HS-5 (cell line): ENCODE measurements around the gene NPIPB8.
"Not testable (repeated sequence)": the region's sequence is repeated elsewhere in the genome, so short reads cannot be mapped to it uniquely, and the experiment has no call there.

Experiments
- DNase-seq: peaks from one replicate; pipeline ENCODE4 v3.0.0-alpha.2; 2012; ENCODE audit warnings: low read depth

NPIPB8 gene

DNA sequence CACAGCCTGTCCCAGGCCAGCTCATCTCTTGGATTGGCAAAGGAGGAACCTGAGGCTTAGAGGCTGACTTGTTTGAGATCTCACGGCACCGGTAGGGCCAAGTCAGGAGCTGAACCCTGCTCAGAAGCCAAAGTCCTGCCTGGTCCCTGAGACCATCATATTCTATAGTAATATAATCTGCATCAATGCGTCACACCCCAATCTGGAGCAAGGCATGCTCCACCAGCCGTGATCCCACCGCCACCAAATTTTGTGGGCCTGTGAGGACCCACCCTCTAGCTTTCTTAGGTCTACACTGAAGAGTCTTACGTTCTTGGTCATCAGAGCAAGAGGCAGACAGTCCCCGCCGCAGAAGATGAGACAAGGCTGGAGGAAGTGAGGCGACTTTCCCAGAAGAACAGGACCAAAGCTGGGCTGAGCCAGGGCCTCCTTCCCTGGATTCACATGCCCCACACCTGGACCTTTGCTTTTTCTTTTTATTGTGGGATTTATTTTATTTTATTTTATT, 30.7 kb upstream of the NPIPB8 start:
- DNase-seq, result no peak

GRCh38 chr16:28607681-28608495, 30.0 kb upstream of the NPIPB8 start:
- DNase-seq, result not testable (repeated sequence)

DNA sequence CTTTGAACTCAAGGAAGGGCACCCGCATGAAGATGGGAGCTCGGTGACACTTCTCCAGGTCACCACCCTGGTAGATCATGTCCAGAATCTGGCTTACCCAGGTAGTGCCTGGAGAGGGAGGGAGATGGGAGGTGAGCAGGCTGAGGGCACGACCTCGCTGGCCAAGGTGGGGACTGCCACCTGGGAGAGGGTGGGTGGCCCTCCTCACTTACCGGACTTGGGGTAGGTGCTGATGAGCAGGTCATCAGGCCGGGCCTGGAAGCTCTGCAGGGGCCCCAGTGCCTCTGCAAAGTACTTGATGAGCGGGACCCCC, 29.4 kb upstream of the NPIPB8 start:
- not testable (repeated sequence) for DNase-seq

- DNase-seq, result not testable (repeated sequence)
Measured at GRCh38 chr16:28608867-28609596, 28.8 kb upstream of the NPIPB8 start.

- no peak for DNase-seq
Measured at GRCh38 chr16:28609631-28610594, 28.0 kb upstream of the NPIPB8 start, which contains the start of gene SULT1A1. SULT1A1 (minus strand) TSS chr16:28610044; CDS start chr16:28608855, 1,189 bp downstream.

- no peak for DNase-seq
Measured at GRCh38 chr16:28610595-28611191, 27.2 kb upstream of the NPIPB8 start.

DNA sequence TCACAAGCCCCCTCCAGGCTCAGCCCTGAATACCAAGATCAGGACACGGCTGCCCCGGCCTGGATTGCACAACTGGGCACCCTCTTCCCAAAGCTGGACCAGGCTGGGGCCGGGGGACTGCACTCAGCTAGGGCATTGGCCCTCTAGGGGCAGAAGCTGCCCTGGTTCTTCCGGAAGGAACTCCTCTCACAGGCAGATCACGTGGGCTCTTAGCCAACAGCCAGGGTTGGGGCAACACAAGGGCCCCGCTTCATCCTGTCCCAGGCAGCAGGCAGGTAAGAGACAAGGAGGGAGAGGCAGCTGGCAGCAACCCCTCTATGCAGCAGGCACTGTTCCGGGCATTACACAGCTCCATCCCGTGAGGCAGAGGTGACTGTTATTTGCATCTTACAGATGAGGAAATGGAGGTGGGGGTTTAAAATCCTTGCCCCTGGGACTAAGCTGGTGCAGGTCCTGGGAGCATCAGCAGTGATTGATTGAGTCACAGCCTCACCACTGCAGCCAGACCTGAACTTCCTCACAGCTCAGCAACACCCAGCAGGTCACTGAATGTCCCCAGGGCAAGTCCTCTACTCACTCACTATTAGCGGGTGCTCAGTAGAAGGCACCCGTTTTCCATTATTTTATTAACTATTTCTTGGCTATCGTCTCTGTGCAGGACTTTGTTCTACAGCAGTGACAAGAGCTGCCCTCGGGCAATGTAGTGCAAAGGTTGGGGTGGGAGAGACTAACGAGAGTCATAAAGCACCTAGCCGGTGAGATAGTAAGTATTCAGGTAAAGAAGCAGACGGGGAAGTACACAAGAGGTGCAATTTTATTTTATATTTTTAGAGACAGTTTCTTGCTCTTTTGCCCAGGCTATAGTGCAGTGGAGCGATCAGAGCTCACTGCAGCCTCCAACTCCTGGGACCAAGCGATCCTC, 25.2 kb upstream of the NPIPB8 start:
- DNase-seq, result not testable (repeated sequence)

- DNase-seq, result not testable (repeated sequence)
Measured at GRCh38 chr16:28613912-28614311, 24.0 kb upstream of the NPIPB8 start.

GRCh38 chr16:28614561-28614960, 23.3 kb upstream of the NPIPB8 start:
- DNase-seq, result not testable (repeated sequence)

GRCh38 chr16:28615486-28616223, 22.2 kb upstream of the NPIPB8 start:
- DNase-seq, result not testable (repeated sequence)

DNA sequence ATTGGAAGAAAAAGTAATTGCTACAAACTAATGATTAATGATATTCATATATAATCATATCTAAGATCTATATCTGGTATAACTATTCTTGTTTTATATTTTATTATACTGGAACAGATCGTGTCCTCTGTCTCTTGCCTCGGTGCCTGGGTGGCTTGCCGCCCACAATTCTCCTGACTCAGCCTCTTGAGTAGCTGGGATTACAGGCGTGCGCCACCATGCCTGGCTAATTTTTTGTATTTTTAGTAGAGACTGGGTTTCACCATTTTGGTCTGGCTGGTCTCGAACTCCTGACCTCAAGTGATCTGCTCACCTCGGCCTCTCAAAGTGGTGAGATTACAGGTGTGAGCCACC, 21.7 kb upstream of the NPIPB8 start:
- not testable (repeated sequence) for DNase-seq

DNA sequence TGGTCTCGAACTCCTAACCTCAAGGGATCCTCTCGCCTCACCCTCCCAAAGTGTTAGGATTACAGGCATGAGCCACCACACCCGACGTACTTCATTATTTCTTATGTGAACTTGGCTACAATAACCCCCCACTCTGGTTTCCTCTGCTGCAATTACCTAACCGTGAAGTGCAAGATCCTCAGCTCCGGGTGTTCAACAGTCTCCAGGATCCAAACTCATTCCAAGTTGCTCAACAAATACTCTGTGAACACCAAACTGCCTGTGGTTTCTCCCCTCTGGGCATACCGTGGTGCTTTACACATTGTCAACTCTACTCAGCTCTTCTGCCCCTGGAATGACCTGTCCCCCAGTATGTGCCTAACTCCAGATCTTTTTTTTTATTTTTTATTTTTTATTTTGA, 21.2 kb upstream of the NPIPB8 start:
- DNase-seq, result no peak

GRCh38 chr16:28617874-28618273, 20.0 kb upstream of the NPIPB8 start:
- no peak for DNase-seq

GRCh38 chr16:28620316-28620715, 17.5 kb upstream of the NPIPB8 start:
- not testable (repeated sequence) for DNase-seq

- no peak for DNase-seq
Measured at GRCh38 chr16:28621481-28622155, 16.2 kb upstream of the NPIPB8 start.

GRCh38 chr16:28622532-28623171, 15.2 kb upstream of the NPIPB8 start:
- DNase-seq, result not testable (repeated sequence)

DNA sequence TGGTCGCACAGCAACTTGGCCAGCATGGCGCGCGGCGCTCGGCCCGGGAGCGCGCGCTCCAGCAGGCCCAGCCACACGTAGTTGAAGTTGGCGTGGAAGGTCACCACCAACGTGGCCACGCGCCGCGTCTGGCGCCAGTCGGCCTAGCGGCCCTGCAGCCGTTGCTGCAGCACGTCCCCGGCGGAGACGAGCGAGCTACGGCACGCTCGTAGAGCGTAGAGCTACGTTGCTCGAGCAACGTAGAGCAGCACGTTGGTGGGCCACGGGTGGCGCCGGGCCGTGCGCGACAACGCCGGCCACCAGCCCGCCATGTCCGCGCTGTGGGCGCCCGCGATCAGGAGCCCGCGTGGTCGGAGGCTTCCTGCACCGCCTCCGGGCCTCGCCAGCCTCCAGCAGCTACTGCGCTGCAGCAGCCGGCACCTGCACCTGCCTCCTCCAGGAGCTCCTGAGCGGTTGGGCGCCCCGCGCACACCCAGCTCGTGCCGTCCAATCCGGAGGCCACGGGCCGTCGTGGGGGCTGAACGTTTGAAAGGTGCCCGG, 14.6 kb upstream of the NPIPB8 start:
- no peak for DNase-seq

GRCh38 chr16:28630905-28631304, 7.0 kb upstream of the NPIPB8 start:
- not testable (repeated sequence) for DNase-seq
